Parathyroid adenoma (tissue), 2 donors: ENCODE data around the gene LRRC73.
"Not testable (repeated sequence)": the region's sequence is repeated elsewhere in the genome, so short reads cannot be mapped to it uniquely, and the experiment has no call there.

Experiments
- H2AFZ ChIP-seq: fragments of 300-600 bp; sonication (generic); one replicate; pipeline ENCODE4 v1.7.0; 2017; ENCODE audit warnings: antibody characterized with exemption, mild to moderate bottlenecking
- H3K27ac ChIP-seq: fragments of 300-600 bp; sonication (generic); one replicate; pipeline ENCODE4 v1.7.0; 2017
- H3K27me3 ChIP-seq: fragments of 300-600 bp; sonication (generic); one replicate; pipeline ENCODE4 v1.7.0; 2017; ENCODE audit warnings: low read length; ENCODE audit not compliant: control insufficient read depth, insufficient read depth
- H3K36me3 ChIP-seq: fragments of 300-600 bp; sonication (generic); one replicate; pipeline ENCODE4 v1.7.0; 2017; ENCODE audit warnings: low read length; ENCODE audit not compliant: control insufficient read depth, insufficient read depth
- H3K4me1 ChIP-seq: fragments of 300-600 bp; sonication (generic); one replicate; pipeline ENCODE4 v1.7.0; 2017; ENCODE audit warnings: control low read depth
- H3K4me2 ChIP-seq: fragments of 300-600 bp; sonication (generic); one replicate; pipeline ENCODE4 v1.7.0; 2017; ENCODE audit warnings: low read length
- H3K4me3 ChIP-seq: fragments of 300-600 bp; sonication (generic); one replicate; pipeline ENCODE4 v1.7.0; 2017; ENCODE audit warnings: low read depth, low read length
- H3K79me2 ChIP-seq: fragments of 300-600 bp; sonication (generic); one replicate; pipeline ENCODE4 v1.7.0; 2017; ENCODE audit warnings: control low read depth
- H3K9ac ChIP-seq: fragments of 300-600 bp; sonication (generic); one replicate; pipeline ENCODE4 v1.7.0; 2017; ENCODE audit warnings: mild to moderate bottlenecking
- H3K9me3 ChIP-seq: fragments of 300-600 bp; sonication (generic); one replicate; pipeline ENCODE4 v1.7.0; 2017; ENCODE audit warnings: low read length; ENCODE audit not compliant: control insufficient read depth
- CTCF ChIP-seq: fragments of 300-600 bp; sonication (generic); IDR thresholded peaks from one replicate; pipeline ENCODE4 v1.7.0; 2017; ENCODE audit warnings: antibody characterized with exemption, mild to moderate bottlenecking
- donor health status: primary hyperparathyroidism.

Gene LRRC73

GRCh38 chr6:43468748-43469681 is 41.1 kb downstream of the LRRC73 start:
- Histone ChIP-seq H3K4me2 (no peak overlapping the region), H3K9ac (no peak overlapping the region), H3K4me3 (no peak overlapping the region), H2AFZ (no peak overlapping the region), H3K79me2 (no peaks in the 10 kb centered on the region), H3K36me3 (no peaks in the 10 kb centered on the region), H3K27me3 (no peaks in the 10 kb centered on the region), H3K9me3 (no peaks in the 10 kb centered on the region), H3K27ac (no peak overlapping the region), H3K4me1 (no peaks in the 10 kb centered on the region)
- no peak for TF ChIP-seq CTCF

GRCh38 chr6:43468240-43468639 is 41.9 kb downstream of the LRRC73 start:
- Histone ChIP-seq H3K36me3 (no peaks in the 10 kb centered on the region), H3K4me3 (no peak overlapping the region), H2AFZ (no peak overlapping the region), H3K4me2 (no peak overlapping the region), H3K27ac (no peak overlapping the region), H3K9ac (no peak overlapping the region), H3K4me1 (no peaks in the 10 kb centered on the region), H3K79me2 (no peaks in the 10 kb centered on the region), H3K9me3 (no peaks in the 10 kb centered on the region), H3K27me3 (no peaks in the 10 kb centered on the region)
- no peak for TF ChIP-seq CTCF

GRCh38 chr6:43467752-43468151 is 42.4 kb downstream of the LRRC73 start:
- Histone ChIP-seq H3K9me3 (no peaks in the 10 kb centered on the region), H3K79me2 (no peaks in the 10 kb centered on the region), H3K4me3 (no peak overlapping the region), H3K27ac (no peak overlapping the region), H3K4me1 (no peaks in the 10 kb centered on the region), H3K36me3 (no peaks in the 10 kb centered on the region), H2AFZ (no peak overlapping the region), H3K4me2 (no peak overlapping the region), H3K27me3 (no peaks in the 10 kb centered on the region), H3K9ac (no peak overlapping the region)
- TF ChIP-seq CTCF = no peak

- not testable (repeated sequence) for H2AFZ ChIP-seq, H3K4me3 ChIP-seq, H3K9ac ChIP-seq, H3K4me2 ChIP-seq, H3K27me3 ChIP-seq, H3K9me3 ChIP-seq, H3K36me3 ChIP-seq, H3K27ac ChIP-seq, H3K4me1 ChIP-seq, H3K79me2 ChIP-seq
Observed at GRCh38 chr6:43467265-43467664, 42.9 kb downstream of the LRRC73 start.

- Histone ChIP-seq H3K79me2 (no peaks in the 10 kb centered on the region), H3K27me3 (no peaks in the 10 kb centered on the region), H3K9ac (no peak overlapping the region), H3K4me1 (no peaks in the 10 kb centered on the region), H3K9me3 (no peaks in the 10 kb centered on the region), H3K4me2 (no peak overlapping the region), H2AFZ (no peak overlapping the region), H3K27ac (no peak overlapping the region), H3K4me3 (no peak overlapping the region), H3K36me3 (no peaks in the 10 kb centered on the region)
- TF ChIP-seq CTCF = no peak
Observed at GRCh38 chr6:43465948-43466347, 44.2 kb downstream of the LRRC73 start.
